Endothelial cell of umbilical vein (primary cell): Measurements from ENCODE around the gene MIB2.
"Not testable (repeated sequence)": the region's sequence is repeated elsewhere in the genome, so short reads cannot be mapped to it uniquely, and the experiment has no call there.

Experiments used
- EZH2 ChIP-seq: IDR thresholded peaks from 2 replicates; pipeline ENCODE4 v1.6.1; 2012; ENCODE audit warnings: borderline replicate concordance, low read depth, mild to moderate bottlenecking, moderate library complexity, low read length, inconsistent platforms; ENCODE audit not compliant: severe bottlenecking
- GATA2 ChIP-seq: IDR thresholded peaks from 2 replicates; pipeline ENCODE4 v1.7.0; 2011; ENCODE audit warnings: low read depth, mild to moderate bottlenecking, moderate library complexity, mixed read lengths, low read length; ENCODE audit not compliant: insufficient read length, insufficient read depth
- POLR2A ChIP-seq: IDR thresholded peaks from 2 replicates; pipeline ENCODE4 v1.6.1; 2012; ENCODE audit warnings: low read depth, mild to moderate bottlenecking, control low read depth, low read length
- POLR2AphosphoS5 ChIP-seq: IDR thresholded peaks from 2 replicates; pipeline ENCODE4 v1.6.1; 2012; ENCODE audit warnings: low read depth, mild to moderate bottlenecking, control low read depth, low read length, moderate library complexity; ENCODE audit not compliant: insufficient read depth
- TF ChIP-seq, protein P1 (sequence below), 2 donors: IDR thresholded peaks; 1 replicate in 1 of 2; 2 replicates in 1 of 2; pipeline ENCODE4 v1.5.1; 2011; ENCODE audit warnings: low read length in 2 of 2, mild to moderate bottlenecking in 2 of 2, moderate library complexity in 2 of 2, control low read depth in 1 of 2, inconsistent platforms in 1 of 2, low read depth in 1 of 2; ENCODE audit not compliant: insufficient read depth in 1 of 2; ENCODE audit errors: extremely low read depth in 1 of 2

DNA sequence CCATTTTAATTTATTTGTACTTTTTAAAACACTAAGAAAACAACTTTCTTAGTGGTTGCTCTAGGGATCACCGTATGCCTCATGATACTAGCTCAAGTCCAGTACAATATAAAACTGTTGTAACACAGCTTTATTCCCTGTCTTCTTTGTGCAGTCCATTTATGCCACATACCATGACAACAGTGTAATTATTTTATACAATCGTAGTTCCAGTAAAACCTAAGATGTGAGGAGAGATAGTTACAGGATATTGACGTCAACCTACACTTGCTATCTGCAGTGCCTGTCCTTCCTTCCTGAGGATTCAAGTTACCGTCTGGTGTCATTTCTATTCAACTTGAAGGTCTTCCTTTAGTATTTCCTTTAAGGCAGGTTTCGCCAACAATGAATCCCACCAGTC is 31.0 kb downstream of the MIB2 start:
- TF ChIP-seq, protein P1, sequence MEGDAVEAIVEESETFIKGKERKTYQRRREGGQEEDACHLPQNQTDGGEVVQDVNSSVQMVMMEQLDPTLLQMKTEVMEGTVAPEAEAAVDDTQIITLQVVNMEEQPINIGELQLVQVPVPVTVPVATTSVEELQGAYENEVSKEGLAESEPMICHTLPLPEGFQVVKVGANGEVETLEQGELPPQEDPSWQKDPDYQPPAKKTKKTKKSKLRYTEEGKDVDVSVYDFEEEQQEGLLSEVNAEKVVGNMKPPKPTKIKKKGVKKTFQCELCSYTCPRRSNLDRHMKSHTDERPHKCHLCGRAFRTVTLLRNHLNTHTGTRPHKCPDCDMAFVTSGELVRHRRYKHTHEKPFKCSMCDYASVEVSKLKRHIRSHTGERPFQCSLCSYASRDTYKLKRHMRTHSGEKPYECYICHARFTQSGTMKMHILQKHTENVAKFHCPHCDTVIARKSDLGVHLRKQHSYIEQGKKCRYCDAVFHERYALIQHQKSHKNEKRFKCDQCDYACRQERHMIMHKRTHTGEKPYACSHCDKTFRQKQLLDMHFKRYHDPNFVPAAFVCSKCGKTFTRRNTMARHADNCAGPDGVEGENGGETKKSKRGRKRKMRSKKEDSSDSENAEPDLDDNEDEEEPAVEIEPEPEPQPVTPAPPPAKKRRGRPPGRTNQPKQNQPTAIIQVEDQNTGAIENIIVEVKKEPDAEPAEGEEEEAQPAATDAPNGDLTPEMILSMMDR (IDR thresholded peaks at IDR 0.05; ENCODE audit: extremely low read depth in 1 of 2, insufficient read depth in 1 of 2, low read depth in 1 of 2, low read length in 2 of 2), result not testable (repeated sequence)
- not testable (repeated sequence) for TF ChIP-seq POLR2AphosphoS5, EZH2, POLR2A, GATA2
